HG03457 (cell line): ENCODE measurements around the gene COL27A1.

Experiments used
- ATAC-seq: cut with Tn5 transposase; IDR thresholded peaks from one replicate; pipeline ENCODE4 v1.9.1; 2021; ENCODE audit warnings: moderate number of reproducible peaks; ENCODE audit not compliant: unreplicated experiment

COL27A1 gene

GRCh38 chr9:114221706-114222465 is 66.5 kb downstream of the COL27A1 start:
- no peak for ATAC-seq

GRCh38 chr9:114223564-114224246 is 68.4 kb downstream of the COL27A1 start:
- ATAC-seq, result no peak

- ATAC-seq, result no peak
Observed at GRCh38 chr9:114224247-114224610, 68.9 kb downstream of the COL27A1 start.

GRCh38 chr9:114225561-114226212 is 70.3 kb downstream of the COL27A1 start:
- no peak for ATAC-seq

- ATAC-seq, result no peak
Observed at GRCh38 chr9:114226246-114227055, 71.1 kb downstream of the COL27A1 start.

GRCh38 chr9:114227288-114228015 is 72.1 kb downstream of the COL27A1 start:
- ATAC-seq, result no peak

GRCh38 chr9:114228016-114228808 is 72.9 kb downstream of the COL27A1 start:
- no peak for ATAC-seq

GRCh38 chr9:114229295-114229694 is 74.0 kb downstream of the COL27A1 start:
- no peak for ATAC-seq

GRCh38 chr9:114230068-114230467 is 74.7 kb downstream of the COL27A1 start:
- ATAC-seq, result no peak

GRCh38 chr9:114231273-114231672 is 75.9 kb downstream of the COL27A1 start:
- no peak for ATAC-seq

- no peak for ATAC-seq
Observed at GRCh38 chr9:114231719-114232449, 76.5 kb downstream of the COL27A1 start.

- no peak for ATAC-seq
Observed at GRCh38 chr9:114233491-114234185, 78.3 kb downstream of the COL27A1 start.

GRCh38 chr9:114235033-114235661 is 79.8 kb downstream of the COL27A1 start:
- ATAC-seq, result no peak

- ATAC-seq, result no peak
Observed at GRCh38 chr9:114236391-114237138, 81.2 kb downstream of the COL27A1 start.

GRCh38 chr9:114237247-114237646 is 81.9 kb downstream of the COL27A1 start:
- ATAC-seq, result no peak

- no peak for ATAC-seq
Observed at GRCh38 chr9:114237781-114238180, 82.4 kb downstream of the COL27A1 start.

- no peak for ATAC-seq
Observed at GRCh38 chr9:114238472-114238871, 83.1 kb downstream of the COL27A1 start.
